Osteoblast (primary cell): ENCODE data around the gene ISOC2. TPM values are rescaled to one million over a fixed set of nuclear protein-coding genes. Genes with fewer than 3 reads are reported as not detected.

Experiments
- DNase-seq: peaks from one replicate; pipeline ENCODE4 v3.0.0; 2011; ENCODE audit warnings: low spot score, mixed read lengths; ENCODE audit not compliant: insufficient read length; ENCODE audit errors: missing footprints
- H2AFZ ChIP-seq: 2 replicates; pipeline ENCODE4 v1.6.0; 2011; ENCODE audit warnings: mild to moderate bottlenecking, low read length
- H3K27ac ChIP-seq: 2 replicates; pipeline ENCODE4 v1.5.1; 2011; ENCODE audit warnings: mild to moderate bottlenecking, low read depth, low read length, moderate library complexity
- H3K27me3 ChIP-seq: 2 replicates; pipeline ENCODE4 v1.6.0; 2012; ENCODE audit warnings: mild to moderate bottlenecking, control low read depth, inconsistent platforms, low read length, moderate library complexity; ENCODE audit not compliant: insufficient read depth
- H3K36me3 ChIP-seq: 2 replicates; pipeline ENCODE4 v1.5.1; 2011; ENCODE audit warnings: mild to moderate bottlenecking, low read length, control low read depth, moderate library complexity; ENCODE audit not compliant: insufficient read depth
- H3K4me1 ChIP-seq: 2 replicates; pipeline ENCODE4 v1.5.1; 2011; ENCODE audit warnings: mild to moderate bottlenecking, low read length, control low read depth, moderate library complexity; ENCODE audit not compliant: insufficient read depth
- H3K4me2 ChIP-seq: 2 replicates; pipeline ENCODE4 v1.6.0; 2011; ENCODE audit warnings: mild to moderate bottlenecking, low read length; ENCODE audit not compliant: insufficient read depth
- H3K4me3 ChIP-seq: fragments of 200-600 bp; sonication (generic); 3 replicates; pipeline ENCODE4 v1.5.1; 2012; ENCODE audit warnings: mild to moderate bottlenecking, low read length, inconsistent platforms; ENCODE audit not compliant: insufficient read depth
- H3K79me2 ChIP-seq: 2 replicates; pipeline ENCODE4 v1.6.0; 2012; ENCODE audit warnings: mild to moderate bottlenecking, low read length, control low read depth, inconsistent platforms; ENCODE audit not compliant: insufficient read depth
- H3K9me3 ChIP-seq: 2 replicates; pipeline ENCODE4 v1.5.1; 2011; ENCODE audit warnings: low read depth, low read length, control low read depth
- H4K20me1 ChIP-seq: 2 replicates; pipeline ENCODE4 v1.6.0; 2012; ENCODE audit warnings: mild to moderate bottlenecking, low read length, control low read depth; ENCODE audit not compliant: insufficient read depth
- CTCF ChIP-seq: IDR thresholded peaks from 2 replicates; pipeline ENCODE4 v1.5.1; 2011; ENCODE audit warnings: mild to moderate bottlenecking, low read depth, low read length, moderate library complexity; ENCODE audit errors: extremely low read depth
- total RNA-seq: library from RNA; depleted of rRNA; stranded (reverse); fragments of >200 nt; gene quantifications from 2 replicates; pipeline ENCODE4 v1.2.3, GENCODE V29; 2012

ISOC2 gene
- total RNA-seq, 1 donor, result 65.1 TPM

GRCh38 chr19:55474269-55475265 is 13.1 kb upstream of the ISOC2 start:
- H4K20me1 ChIP-seq, result no peaks in the 10 kb centered on the region
- H3K4me2 ChIP-seq, result no peak overlapping the region
- peak overlapping the region; percentile 85 for H3K27ac ChIP-seq

GRCh38 chr19:55473225-55474012 is 12.0 kb upstream of the ISOC2 start:
- Histone ChIP-seq H2AFZ (no peak overlapping the region), H3K9me3 (no peaks in the 10 kb centered on the region), H3K4me1 (peaks cover 32% of the 10 kb centered on the region), H4K20me1 (no peaks in the 10 kb centered on the region), H3K79me2 (peaks cover 9% of the 10 kb centered on the region), H3K36me3 (no peaks in the 10 kb centered on the region), H3K27me3 (no peaks in the 10 kb centered on the region), H3K27ac (peak overlapping the region; percentile 85), H3K4me3 (no peak overlapping the region), H3K4me2 (no peak overlapping the region)
- TF ChIP-seq CTCF, result no peak
- peak; percentile 90 for DNase-seq

More at GRCh38 chr19:55474269-55475265, 13.1 kb upstream of the ISOC2 start:
- H2AFZ ChIP-seq, result peak overlapping the region; percentile 37
- no peak overlapping the region for H3K4me3 ChIP-seq
- DNase-seq, result no peak
- no peaks in the 10 kb centered on the region for H3K9me3 ChIP-seq
- H3K4me1 ChIP-seq, result peaks cover 32% of the 10 kb centered on the region
- no peaks in the 10 kb centered on the region for H3K36me3 ChIP-seq
- no peak for TF ChIP-seq CTCF
- H3K79me2 ChIP-seq, result peaks cover 20% of the 10 kb centered on the region
- no peaks in the 10 kb centered on the region for H3K27me3 ChIP-seq

- Histone ChIP-seq H2AFZ (peak overlapping the region; percentile 62), H3K27ac (peak overlapping the region; percentile 85)
Observed at GRCh38 chr19:55472463-55472862, 11.0 kb upstream of the ISOC2 start.

More at GRCh38 chr19:55472463-55472862, 11.0 kb upstream of the ISOC2 start:
- H4K20me1 ChIP-seq, result no peaks in the 10 kb centered on the region
- no peaks in the 10 kb centered on the region for H3K36me3 ChIP-seq
- DNase-seq, result peak; percentile 96
- H3K27me3 ChIP-seq, result no peaks in the 10 kb centered on the region
- H3K9me3 ChIP-seq, result no peaks in the 10 kb centered on the region
- peak overlapping the region; percentile 28 for H3K4me2 ChIP-seq
- no peak overlapping the region for H3K4me3 ChIP-seq
- no peaks in the 10 kb centered on the region for H3K79me2 ChIP-seq
- TF ChIP-seq CTCF, result no peak
- H3K4me1 ChIP-seq, result peaks cover 34% of the 10 kb centered on the region
